ENCODE data around the gene LHX2.
"Not testable (repeated sequence)": the region's sequence is repeated elsewhere in the genome, so short reads cannot be mapped to it uniquely, and the experiment has no call there.

LHX2 gene, protein sequence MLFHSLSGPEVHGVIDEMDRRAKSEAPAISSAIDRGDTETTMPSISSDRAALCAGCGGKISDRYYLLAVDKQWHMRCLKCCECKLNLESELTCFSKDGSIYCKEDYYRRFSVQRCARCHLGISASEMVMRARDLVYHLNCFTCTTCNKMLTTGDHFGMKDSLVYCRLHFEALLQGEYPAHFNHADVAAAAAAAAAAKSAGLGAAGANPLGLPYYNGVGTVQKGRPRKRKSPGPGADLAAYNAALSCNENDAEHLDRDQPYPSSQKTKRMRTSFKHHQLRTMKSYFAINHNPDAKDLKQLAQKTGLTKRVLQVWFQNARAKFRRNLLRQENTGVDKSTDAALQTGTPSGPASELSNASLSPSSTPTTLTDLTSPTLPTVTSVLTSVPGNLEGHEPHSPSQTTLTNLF

DNA sequence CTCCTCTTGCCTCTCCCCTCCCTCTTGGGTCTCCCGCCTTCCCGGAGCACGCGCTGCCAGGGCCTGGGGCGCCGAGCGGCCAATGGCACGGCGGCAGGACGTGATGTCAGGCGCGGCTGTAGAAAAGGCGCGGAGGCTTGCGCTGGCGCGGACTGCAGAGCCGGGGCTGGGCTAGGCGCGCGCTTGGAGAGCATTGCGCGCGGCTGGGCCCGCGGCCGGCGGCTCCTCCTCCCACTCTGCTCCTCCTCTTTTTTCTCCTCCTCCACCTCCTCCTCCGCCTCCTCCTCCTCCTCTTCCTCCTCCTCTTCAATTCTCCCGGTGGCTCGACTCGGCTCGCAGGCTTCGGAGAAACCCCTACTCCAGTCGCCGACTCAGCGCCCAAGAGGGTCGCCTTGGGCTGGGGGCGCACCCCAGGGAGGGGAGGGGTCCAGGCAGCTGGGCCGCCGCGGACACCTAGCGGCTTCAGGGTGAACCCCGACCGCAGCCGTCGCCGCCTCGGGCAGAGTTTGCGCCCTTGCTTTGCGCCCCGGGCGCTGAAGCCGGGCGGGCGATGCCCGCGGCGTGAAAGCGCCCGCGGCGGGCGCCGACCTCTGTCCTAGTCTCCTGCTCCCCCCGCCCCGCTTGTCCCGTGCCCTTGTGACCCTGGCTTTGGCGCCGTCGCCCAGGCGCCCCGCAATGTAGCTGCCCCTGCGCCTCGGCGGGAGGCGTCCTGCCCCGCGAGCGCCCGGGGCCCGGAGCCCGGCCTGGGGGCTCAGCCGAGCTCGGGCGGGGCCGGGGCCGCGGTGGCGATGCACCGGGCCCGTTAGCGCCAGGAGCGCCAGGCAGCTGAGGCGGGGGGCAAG lies at the start of gene LHX2:
TSS of gene LHX2 (plus strand) at position 309 of the 842 bp plus-strand sequence. CDS start 581 bp downstream, outside the sequence.
- DNase-seq, result no peak

DNA sequence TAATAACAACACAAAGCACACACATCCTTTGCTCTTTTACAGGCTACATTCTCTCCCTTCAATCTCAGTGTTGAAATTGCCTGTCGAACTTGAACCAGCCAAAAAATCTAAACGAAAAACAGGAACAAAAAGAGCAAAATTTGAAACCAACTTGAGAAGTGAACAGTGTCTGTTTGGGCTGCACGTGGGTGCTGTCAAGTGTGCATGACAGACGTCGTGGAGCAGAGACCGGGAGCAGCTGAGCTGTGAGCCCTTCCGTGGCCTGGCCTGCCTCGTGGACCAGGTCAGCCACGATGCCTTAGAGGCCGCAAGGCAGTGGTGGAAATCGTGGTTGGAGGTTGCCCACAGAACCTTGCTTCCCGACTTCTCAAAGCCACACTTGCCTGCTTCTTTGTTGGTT lies 46.8 kb upstream of the LHX2 start:
- no peak for DNase-seq

DNA sequence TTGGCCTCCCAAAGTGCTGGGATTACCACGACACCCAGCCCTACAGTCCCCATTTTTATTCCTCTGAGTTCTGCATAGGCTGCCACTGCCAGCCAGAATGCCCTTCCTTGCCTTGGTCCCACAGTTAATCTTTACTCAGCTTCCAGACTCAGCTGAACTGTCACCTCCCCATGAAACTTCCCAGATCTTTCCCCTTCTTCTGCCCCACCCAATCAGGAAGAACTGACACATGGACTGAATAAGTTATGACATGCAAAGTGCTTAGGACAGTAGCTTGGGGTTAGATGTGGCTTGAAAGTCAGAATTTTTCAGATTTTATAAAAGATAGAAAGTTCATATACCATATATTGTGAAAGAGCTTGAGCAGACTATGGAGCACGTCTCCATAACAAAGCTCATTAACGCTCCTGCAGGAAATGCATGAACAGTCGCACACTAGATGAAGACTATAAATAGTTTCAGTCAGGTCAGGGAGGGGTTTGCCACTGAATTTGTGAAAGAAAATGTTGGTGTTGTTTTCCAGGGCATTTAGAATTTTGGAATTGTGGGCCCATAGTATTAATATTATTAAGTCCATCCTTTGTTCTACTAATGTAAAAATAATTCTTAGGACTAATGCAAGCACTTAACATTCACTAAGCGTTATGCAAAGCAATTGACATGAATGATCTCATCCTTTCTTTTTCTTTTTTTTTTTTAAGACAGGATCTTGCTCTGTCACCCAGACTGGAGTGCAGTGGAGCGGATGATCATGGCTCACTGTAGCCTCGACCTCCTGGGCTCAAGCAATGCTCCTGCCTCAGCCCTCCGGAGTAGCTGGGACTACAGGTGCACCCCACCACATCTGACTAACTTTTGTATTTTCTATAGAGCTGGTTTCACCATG lies 45.5 kb upstream of the LHX2 start:
- DNase-seq, result no peak

DNA sequence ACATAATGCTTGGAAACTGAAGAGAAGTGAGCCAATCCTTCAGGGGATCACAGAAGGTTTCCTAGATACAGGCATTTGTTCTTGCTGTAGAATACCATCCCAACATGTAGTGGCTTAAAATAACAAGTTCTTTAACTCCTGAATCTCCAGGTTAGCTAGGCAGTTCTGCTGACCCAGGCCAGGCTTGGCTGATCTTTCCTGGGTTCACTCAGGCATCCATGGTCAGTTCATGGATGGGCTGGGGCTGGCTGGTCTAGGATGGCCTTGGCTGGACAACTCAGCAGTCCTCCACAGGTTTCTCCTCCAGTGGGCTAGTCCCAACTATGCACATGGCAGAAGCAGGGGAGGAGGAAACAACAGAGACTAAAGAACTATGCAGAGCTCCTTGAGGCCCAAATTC lies 44.2 kb upstream of the LHX2 start:
- no peak for DNase-seq

DNA sequence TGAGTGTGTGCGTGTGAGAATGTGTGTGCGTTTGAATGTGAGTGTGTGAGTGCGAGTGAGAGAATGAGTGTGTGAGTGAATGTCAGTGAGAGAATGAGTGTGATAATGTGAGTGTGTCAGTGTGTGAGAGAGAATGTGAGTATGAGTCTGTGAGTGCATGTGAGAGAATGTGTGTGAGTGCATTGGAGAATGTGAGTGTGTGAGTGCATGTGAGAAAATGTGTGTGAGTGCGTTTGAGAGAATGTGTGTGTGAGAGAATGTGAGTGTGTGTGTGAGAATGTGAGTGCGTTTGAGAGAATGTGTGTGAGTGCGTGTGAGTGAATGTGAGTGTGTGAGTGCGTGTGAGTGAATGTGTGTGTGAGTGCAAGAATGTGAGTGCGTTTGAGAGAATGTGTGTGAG lies 39.0 kb upstream of the LHX2 start:
- DNase-seq, result no peak

DNA sequence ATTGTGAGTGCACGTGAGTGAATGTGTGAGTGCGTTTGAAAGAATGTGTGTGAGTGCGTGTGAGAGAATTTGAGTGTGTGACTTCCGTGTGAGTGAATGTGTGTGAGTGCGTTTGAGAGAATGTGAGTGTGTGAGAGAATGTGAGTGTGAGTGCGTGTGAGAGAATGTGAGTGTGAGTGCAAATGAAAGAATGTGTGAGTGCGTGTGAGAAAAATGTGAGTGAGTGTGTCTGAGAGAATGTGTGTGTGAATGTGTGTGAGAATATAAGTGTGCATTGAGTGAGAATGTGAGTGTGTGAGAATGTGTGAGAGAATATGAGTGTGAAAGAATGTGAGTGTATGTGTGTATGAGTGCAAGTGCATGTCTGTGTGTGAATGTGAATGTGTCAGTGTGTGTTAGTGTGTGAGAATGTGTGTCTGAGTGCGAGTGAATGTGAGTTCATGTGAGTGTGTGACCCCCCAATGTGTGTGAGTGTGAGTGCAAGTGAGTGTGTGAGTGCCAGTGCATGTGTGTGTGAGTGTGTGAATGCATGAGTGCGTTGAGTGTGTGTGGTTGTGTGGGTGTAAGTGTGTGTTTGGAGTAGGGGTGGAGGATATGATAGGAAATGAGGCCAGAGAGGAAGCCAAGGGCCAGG lies 37.9 kb upstream of the LHX2 start:
- DNase-seq, result no peak

DNA sequence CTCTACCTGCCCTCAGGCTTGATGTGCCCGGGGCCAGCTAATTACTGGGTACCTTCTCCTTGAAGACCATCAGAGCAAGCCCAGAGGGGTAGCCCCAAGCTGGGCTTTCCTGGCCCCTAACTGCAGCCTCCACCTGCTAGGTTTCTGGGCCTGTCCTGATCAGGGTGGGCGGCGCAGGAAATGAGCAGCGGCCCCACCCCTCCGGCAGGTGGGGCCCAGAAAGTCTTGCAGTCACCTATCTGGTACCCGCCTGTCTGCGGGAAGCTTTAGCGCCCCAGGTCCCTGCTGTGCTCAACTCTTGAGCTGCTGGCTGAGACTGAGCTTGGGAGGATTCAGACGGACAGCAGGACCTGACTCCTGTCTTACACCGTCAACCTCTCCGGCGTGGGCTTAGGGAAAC lies 37.1 kb upstream of the LHX2 start:
- DNase-seq, result no peak

DNA sequence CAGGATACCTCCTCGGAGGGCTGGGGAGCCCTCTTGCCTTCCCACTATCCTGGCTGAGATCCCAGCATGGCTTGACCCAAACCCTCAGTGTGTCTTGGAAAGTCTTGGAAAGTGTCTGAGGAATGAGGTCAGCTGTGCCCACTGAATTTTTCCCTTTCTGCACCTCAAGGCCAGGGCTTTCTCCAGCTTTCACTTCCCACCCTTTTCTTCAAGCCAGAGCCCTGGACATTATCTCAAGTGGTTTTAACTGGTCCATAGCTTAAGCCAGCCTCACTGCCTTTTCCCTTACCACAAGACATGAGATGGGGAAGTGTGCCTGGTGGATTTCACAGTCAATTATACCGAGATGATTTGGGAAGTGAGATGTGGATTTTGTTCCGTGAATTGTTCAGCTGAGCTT lies 35.7 kb upstream of the LHX2 start:
- DNase-seq, result no peak

DNA sequence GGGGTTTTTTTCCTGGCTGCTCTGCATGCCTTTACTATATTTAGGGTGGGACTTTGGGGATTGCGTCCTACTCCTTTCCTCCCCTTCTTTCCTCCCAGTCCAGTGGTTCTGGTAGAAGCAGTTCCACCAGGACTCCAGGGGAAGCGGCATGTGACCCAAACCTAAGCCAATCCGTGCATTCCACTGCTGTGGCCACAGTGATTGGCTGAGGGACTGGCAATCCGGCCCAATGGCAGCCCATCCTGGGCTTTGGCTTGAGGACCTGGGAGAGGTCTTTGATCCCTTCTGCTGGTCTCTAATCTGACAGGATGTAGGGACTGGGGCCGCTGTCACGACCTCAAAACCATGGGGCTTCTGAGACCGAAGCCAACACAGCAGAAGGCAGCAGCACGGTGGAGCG lies 35.0 kb upstream of the LHX2 start:
- not testable (repeated sequence) for DNase-seq

DNA sequence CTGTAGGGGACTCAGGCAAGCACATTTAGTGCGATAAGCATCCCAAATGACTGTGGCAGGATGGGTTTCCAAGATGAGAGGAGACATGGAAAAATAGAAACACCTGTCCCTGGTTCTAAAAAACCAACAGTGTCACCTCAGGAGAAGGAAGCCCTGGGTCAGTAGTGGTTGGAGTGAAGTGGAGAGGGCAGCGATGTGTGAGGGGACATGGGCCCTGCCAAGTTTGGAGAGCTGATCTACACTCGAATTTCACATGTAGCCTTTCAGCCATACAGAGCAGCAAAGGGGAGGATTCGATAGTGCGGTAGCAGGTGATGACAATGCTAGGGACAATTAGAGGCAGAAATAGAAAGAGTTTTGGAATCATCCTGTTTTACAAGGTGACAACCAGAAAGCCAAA lies 32.6 kb upstream of the LHX2 start:
- no peak for DNase-seq

DNA sequence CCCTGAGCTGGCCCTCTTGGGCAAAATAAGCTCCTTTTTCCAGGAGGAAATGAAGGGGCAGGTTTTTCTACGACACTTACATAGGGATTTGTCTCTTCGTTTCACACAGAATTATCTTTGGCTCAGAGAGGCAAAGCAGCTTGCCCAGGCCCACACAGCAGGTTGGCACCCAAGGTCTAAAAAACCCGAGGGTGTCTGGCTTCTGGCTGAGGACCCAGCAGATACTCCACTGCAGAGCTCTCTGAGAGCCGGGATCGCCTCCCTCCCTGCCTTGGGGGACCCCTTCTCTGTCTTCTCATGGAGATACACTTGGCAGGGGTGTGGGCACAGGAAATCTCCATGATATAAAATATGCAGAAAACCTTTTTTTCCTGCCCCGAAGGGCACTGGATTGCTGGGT lies 29.0 kb upstream of the LHX2 start:
- DNase-seq, result no peak

DNA sequence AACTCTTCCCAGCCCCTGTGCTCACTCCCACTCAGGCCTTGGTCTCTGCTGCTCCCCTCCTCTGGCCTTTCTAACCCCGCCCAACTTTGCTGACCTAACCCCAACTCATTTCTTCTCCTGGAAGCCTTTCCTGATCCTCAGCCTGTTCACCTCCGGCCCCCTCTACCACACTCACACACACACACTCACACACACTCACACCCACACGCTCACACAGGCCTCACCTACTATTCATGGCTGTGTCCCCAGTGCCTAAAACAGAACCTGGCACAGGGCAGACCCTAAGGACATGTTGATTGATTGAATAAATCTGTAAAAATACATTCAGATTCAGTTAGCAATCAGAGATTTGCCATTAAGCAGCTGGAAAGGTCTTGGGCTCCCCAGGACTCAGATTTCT lies 28.5 kb upstream of the LHX2 start:
- DNase-seq, result no peak

DNA sequence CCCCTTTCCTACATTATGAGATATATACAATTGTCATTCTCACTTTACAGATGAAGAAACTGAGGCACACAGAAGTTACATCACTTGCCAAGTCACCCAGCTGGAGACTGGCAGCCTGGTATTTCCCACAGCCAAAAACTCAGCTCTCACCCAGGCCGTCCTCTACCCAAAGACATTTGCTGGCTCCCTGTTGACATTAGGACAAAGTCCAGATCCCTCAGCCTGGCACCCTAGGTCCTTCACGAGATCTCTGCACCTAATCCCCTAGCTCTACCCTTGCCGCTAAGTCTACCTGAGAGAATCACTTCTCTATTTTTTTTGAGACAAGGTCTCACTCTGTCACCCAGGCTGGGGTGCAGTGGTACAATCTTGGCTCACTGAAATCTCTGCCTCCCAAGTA lies 26.8 kb upstream of the LHX2 start:
- no peak for DNase-seq

DNA sequence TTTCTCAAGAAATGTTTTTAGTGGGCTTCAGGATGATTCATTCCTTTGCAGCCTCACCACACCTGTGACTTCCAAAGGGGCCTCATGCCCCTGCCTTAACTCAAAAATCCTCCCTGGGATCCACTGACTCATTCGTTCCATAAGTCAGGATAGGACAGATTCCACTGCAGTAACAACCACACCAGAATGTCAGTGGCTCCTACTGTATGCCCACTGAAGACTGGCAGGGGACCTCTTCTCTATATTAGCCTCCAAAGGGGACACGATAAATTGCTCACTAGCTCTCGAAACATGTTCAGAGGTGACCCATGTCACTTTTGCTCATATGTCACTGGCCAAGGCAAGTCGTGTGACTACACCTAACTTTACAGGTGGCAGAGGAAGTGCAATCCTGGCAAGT lies 25.7 kb upstream of the LHX2 start:
- no peak for DNase-seq

DNA sequence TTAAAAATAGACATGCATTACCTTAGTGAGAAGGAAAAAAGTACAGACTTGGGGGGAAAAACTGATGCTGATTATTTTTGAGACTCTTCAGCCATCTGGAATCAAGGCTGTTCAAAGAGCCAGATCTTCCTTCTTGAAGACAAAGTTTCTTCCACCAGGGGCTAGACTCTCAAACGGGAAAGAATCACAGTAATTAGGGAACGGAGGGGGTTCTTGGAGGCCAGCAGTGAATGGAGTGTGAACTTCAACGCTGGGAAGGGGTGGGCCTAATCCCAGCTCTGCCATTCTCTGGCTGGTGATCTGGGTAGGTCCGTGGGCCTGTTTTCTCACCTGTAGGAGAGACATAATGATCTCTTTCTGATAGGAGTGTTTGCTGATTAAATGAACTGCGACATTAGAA lies 21.1 kb upstream of the LHX2 start:
- no peak for DNase-seq

DNA sequence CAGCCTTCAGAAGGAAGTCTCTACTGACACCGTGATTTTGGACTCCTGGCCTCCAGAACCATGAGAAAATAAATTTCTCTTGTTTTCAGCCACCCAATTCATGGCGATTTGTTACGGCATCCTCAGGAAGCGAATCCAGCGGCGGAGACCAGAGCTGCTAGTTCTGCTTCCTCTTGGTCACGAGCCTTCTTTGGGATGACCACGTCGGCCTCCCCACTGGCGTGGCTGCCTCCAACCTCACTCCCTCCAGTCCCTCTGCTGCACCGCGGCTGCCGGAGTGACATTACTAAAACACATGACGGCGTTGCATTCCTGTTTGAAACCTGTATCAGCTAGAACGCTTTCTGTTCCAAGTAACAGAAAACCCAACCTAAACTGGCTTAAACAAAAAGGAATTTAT lies 18.9 kb upstream of the LHX2 start:
- not testable (repeated sequence) for DNase-seq

DNA sequence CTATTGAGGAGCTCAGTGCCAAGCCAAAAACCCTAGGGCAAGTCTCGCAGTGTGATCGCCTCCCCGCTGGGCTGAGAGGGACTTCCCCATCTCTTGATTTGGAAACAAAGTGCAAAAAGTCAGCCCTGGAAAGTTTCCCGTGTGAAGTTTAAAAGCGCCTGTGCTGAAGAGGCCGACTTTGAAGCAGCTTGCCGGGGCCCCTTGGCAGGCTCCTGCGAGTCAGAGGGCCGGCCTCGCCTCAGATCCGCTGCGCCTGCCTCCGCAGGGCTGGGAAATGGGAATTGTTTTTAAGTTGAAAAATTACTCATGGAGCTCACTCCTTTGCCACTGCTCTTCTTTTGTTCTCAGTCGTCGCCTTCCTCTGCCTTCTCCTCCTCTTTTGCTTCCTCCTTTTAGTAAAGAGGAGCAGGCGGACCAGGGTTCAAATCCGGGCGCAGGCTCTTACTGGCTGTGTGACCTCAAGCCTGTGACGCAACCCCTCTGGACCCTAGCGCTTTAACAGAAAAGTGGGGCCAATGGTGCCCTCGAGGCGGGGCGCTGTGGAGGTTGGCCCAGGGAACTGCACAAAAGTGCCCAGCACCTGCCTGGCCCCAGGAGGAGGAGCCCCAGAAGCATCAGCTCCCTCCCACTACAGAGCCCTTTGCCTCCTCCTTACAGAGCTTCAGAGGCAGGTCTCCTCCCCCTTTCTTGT lies 14.7 kb upstream of the LHX2 start:
- no peak for DNase-seq

DNA sequence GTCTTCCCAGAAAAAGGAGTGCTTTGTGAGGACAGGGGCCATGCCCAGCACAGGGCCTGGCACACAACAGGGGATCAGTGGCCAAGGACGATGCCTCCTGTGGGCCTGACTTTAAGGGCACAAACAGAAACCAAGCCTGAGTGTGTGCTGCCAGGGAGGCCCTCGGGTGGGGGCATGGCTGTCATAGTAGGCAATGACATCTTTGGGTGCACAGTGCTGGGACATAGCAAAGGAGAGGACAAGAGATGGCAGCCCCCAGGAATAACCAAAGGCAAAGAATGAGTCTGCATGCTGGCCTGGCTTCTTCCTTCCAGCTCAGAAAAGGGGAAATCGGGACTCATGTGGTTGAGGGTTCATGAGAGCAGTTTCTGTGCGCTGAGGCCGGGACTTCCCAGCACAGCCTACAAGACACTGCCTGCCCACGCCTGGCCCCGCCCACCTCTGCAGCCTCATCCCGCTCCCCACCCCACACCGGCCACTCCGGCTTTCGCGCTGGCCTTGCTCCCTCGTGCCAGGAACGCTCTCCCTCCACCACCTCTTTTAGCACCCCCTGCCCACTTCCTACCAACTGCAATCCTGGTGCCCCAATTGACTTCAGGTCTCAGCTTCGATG lies 13.8 kb upstream of the LHX2 start:
- DNase-seq, result no peak

DNA sequence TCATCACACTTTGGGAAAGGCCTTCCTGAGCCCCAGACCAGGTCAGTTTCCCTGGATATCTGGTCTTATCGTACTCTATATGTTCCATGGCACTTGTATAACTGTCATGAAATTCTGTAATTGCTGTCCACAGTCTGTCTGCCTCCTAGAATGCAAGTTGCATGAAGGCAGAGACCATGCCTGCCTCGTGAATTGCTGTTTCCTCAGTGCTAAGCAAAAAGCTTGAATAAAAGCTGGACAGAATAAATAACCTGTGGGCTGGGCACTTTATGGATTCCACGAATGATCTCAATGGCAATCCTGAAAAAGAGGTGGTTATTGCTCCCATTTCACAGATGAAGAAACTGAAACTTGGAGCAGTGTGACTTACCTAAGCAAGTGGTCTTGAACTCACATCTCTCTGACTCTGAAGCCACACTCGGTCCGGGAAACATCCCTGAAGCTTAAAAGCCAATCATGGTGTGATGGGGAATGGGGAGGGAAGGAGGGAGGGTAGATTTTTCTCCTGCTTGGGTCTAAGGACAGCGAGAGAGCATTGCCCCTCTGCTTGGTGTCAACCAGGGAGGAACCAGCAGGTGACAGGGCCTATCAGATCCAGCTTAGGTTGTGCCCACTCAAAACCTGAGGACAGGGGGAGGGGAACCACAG lies 13.2 kb upstream of the LHX2 start:
- DNase-seq, result no peak

DNA sequence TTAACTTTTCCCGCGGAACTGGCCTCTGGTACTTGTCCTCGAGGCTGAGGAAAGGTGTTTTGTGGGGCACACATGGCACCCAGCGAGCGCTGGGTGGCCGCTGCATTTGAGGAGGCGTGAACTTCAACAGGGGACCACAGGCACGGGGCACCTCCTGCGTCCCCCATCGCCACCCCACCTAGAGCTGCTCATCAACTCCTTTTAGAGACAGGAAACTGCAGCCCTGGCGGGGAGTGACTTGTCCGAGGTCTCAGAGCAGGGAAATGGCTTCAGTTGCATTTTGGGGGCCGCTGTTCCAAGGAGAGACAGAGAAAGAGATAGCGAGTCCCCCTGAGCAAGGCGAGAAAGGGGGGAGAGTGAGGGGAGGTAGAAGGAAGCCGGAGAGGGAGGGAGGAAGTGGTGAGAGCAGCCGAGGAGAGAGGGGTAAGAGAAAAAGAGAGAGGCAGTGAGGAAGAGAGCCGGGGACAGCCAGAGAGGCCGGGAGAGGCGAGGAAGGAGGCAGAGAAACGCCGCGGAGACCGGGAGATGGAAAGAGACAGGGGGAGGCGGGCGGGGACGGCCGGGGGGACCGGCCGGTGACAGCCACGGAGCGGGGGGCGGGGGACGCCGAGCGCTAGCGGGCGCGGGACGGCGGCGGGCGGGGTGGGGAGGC lies 12.5 kb upstream of the LHX2 start:
- DNase-seq, result no peak

DNA sequence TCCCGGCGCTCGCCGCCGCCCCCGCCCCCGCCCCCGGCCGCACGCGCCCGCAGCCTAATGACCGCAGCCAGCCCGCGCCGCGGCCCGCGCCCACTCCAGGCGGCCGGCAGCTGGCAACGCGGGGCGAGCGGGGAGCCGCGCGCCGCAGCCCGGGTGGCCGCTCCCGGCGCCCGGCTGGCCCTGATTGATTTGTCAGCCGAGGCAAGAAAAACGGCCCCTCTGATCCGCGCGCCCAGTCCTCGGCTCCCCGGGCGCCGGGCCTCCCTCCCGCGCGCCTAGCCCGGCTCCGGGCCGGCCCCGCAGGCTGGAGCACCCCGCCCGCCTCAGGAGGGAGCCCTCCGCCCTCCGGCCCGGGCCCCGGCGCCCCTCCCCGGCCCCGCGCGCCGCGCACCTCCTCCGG lies 11.9 kb upstream of the LHX2 start:
- no peak for DNase-seq
